ENCODE measurements around the gene ATP8B2.

DNA sequence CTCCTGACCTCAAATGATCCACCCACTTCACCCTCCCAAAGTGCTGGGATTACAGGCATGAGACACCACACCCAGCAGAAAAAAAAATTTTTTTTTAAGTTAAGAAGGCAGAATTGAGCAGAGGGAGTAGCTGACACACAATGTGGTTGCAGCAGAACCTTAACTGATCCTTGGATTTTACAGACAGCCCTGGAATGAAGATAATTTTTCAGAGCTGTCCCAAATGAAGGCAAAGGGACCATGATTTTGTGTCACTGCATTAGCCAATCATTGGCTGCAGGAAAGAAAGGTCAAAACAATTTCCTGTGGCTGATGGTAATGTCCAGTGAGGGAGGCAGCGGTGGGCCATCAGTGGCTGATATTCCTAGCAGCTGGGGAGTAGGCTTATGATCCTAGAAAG lies 23.7 kb upstream of the ATP8B2 start:
- TF ChIP-seq POLR2AphosphoS5 (IDR thresholded peaks at IDR 0.05; ENCODE audit: low read depth, low read length) (no peak), TAF1 (IDR thresholded peaks at IDR 0.05; ENCODE audit: borderline replicate concordance, low read depth, low read length) (no peak)

Data from GM12892 (cell line).